ENCODE data around the gene MLIP.
A peak's percentile ranks its signal among the peaks of the same experiment; 100 is the strongest.
"Not testable (repeated sequence)": the region's sequence is repeated elsewhere in the genome, so short reads cannot be mapped to it uniquely, and the experiment has no call there.

Gene MLIP

GRCh38 chr6:54238396-54238795 is 127.2 kb downstream of the MLIP start:
- no peak for DNase-seq

- no peak for DNase-seq
These were observed 132.5 kb downstream of the MLIP start for GRCh38 chr6:54243699-54244098.

- DNase-seq = peak; percentile 50
These were observed 133.2 kb downstream of the MLIP start for GRCh38 chr6:54244430-54244829.

GRCh38 chr6:54245265-54245664 is 134.0 kb downstream of the MLIP start:
- no peak for DNase-seq

GRCh38 chr6:54248319-54248718 is 137.1 kb downstream of the MLIP start:
- no peak for DNase-seq

GRCh38 chr6:54248994-54249393 is 137.8 kb downstream of the MLIP start:
- no peak for DNase-seq

GRCh38 chr6:54249812-54250211 is 138.6 kb downstream of the MLIP start:
- not testable (repeated sequence) for DNase-seq

GRCh38 chr6:54252496-54252895 is 141.3 kb downstream of the MLIP start:
- DNase-seq = peak; percentile 8

GRCh38 chr6:54252916-54253315 is 141.7 kb downstream of the MLIP start:
- no peak for DNase-seq

GRCh38 chr6:54254886-54255285 is 143.6 kb downstream of the MLIP start:
- DNase-seq = no peak

- no peak for DNase-seq
These were observed 144.6 kb downstream of the MLIP start for GRCh38 chr6:54255886-54256285.

- DNase-seq = no peak
These were observed 148.8 kb downstream of the MLIP start for GRCh38 chr6:54260025-54260424.

- DNase-seq = no peak
These were observed 151.3 kb downstream of the MLIP start for GRCh38 chr6:54262499-54262898.

- DNase-seq = no peak
These were observed 151.7 kb downstream of the MLIP start for GRCh38 chr6:54262971-54263370.

- no peak for DNase-seq
These were observed 153.5 kb downstream of the MLIP start for GRCh38 chr6:54264581-54265272.

GRCh38 chr6:54266400-54266923 is 155.2 kb downstream of the MLIP start:
- no peak for DNase-seq

- DNase-seq = peak; percentile 74
These were observed 156.6 kb downstream of the MLIP start for GRCh38 chr6:54267798-54268197.

GRCh38 chr6:54273214-54273820 is 162.1 kb downstream of the MLIP start:
- no peak for DNase-seq

- DNase-seq = no peak
These were observed 163.1 kb downstream of the MLIP start for GRCh38 chr6:54274383-54274782.

- no peak for DNase-seq
These were observed 170.9 kb downstream of the MLIP start for GRCh38 chr6:54282186-54282585.

GRCh38 chr6:54284161-54284860 is 173.1 kb downstream of the MLIP start:
- DNase-seq = no peak

- DNase-seq = no peak
These were observed 174.4 kb downstream of the MLIP start for GRCh38 chr6:54285595-54285994.

- no peak for DNase-seq
These were observed 174.9 kb downstream of the MLIP start for GRCh38 chr6:54286141-54286540.

GRCh38 chr6:54288474-54288873 is 177.2 kb downstream of the MLIP start:
- no peak for DNase-seq
